Epithelial cell of proximal tubule (primary cell): ENCODE results near the gene DMPK. TPM values are rescaled to one million over a fixed set of nuclear protein-coding genes. Genes with fewer than 3 reads are reported as not detected.

ENCODE experiments used
- DNase-seq: peaks from one replicate; pipeline ENCODE4 v3.0.0-alpha.2; 2011; ENCODE audit warnings: low read depth
- H3K4me3 ChIP-seq: 2 replicates; pipeline ENCODE4 v1.5.1; 2011; ENCODE audit warnings: low read depth, mild to moderate bottlenecking, low read length
- total RNA-seq: library from RNA; depleted of rRNA; stranded (reverse); fragments of >200 nt; gene quantifications from 2 replicates; pipeline ENCODE4 v1.2.3, GENCODE V29; 2015
- TF ChIP-seq, protein P1 (sequence below): conservative IDR thresholded peaks from 2 replicates; pipeline ENCODE4 v1.5.1; 2012; ENCODE audit warnings: low read depth, mild to moderate bottlenecking, low read length

DMPK gene
- total RNA-seq, 1 donor from 2014 or later: 21.0 TPM

DNA sequence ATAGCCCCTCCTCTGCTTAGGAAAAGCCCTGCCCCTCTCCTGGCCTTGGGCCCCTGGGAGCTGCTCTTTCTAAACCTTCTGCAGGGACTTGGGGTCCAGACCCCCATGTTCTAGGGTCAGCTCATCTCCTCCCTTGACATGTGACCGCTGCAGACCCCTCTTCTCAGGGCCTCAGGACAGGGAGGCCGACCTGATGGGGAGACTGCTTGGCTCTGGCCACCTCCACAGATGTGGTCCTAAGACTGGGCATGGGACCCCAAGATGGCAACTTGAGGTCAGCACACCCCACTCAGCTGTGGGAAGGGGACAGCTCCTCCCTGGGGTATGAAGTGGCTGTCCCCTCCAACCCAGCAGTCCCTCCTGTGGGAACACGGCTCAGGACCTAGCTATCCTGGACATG, 9.4 kb downstream of the DMPK start:
- H3K4me3 ChIP-seq: no peak overlapping the region
- DNase-seq: no peak
- TF ChIP-seq, protein P1, sequence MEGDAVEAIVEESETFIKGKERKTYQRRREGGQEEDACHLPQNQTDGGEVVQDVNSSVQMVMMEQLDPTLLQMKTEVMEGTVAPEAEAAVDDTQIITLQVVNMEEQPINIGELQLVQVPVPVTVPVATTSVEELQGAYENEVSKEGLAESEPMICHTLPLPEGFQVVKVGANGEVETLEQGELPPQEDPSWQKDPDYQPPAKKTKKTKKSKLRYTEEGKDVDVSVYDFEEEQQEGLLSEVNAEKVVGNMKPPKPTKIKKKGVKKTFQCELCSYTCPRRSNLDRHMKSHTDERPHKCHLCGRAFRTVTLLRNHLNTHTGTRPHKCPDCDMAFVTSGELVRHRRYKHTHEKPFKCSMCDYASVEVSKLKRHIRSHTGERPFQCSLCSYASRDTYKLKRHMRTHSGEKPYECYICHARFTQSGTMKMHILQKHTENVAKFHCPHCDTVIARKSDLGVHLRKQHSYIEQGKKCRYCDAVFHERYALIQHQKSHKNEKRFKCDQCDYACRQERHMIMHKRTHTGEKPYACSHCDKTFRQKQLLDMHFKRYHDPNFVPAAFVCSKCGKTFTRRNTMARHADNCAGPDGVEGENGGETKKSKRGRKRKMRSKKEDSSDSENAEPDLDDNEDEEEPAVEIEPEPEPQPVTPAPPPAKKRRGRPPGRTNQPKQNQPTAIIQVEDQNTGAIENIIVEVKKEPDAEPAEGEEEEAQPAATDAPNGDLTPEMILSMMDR: no peak

DNA sequence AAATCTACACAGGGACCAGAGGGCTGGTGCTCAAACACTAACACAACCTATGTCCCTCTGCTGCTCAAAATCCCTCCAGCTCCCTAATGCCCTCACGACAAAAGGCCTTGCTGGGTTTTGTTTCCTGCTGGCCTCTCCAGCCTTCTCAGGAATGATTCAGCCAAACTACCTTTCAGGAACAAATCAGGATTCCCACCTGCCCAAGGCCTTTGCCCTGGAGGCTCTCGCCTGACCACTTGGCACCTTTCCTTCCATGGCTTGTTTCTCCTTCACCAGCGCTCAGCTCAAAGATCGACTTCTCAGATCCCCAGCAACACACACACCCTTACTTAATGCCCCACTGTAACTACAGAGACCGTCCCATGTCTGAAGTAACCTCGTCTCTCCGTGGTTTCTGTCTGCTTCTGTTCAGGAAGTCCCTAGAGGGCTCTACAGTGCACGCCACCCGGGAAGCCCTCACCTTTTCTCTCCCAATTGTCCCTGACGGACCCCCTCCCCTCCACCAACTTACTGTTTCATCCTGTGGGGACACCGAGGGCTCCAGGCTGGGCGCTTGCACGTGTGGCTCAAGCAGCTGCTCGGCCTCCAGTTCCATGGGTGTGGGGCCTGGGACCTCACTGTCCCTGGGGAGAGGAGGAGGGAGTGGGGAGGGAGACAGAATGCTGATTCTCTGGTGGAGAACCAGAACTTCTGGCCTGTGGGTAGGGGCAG, 10.0 kb downstream of the DMPK start:
- no peak overlapping the region for H3K4me3 ChIP-seq
- TF ChIP-seq, protein P1: no peak
- no peak for DNase-seq

DNA sequence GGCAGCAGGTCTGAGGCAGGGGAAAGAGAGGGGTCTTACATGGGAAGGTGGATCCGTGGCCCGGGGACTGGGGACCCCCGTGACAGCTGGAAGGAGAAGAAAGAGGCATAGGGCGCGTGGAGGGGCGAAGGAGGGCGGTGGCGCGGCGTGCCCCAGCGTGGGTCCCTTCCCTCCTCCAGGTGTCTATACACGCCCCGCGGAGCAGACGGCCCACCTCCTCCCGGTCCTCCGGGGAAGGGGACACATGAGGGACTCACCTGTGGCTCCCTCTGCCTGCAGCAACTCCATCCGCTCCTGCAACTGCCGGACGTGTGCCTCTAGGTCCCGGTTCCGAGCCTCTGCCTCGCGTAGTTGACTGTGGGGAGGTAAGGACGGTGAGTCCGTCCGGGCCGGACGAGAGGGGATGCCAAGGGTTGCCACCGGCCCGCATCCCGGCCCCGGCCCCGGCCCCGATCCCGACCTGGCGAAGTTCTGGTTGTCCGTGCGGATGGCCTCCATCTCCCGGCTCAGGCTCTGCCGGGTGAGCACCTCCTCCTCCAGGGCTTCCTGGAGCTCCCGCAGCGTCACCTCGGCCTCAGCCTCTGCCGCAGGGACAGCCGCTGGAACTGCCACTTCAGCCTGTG, 10.9 kb downstream of the DMPK start:
- H3K4me3 ChIP-seq: peak overlapping the region; percentile 54
- no peak for DNase-seq
- TF ChIP-seq, protein P1: no peak

DNA sequence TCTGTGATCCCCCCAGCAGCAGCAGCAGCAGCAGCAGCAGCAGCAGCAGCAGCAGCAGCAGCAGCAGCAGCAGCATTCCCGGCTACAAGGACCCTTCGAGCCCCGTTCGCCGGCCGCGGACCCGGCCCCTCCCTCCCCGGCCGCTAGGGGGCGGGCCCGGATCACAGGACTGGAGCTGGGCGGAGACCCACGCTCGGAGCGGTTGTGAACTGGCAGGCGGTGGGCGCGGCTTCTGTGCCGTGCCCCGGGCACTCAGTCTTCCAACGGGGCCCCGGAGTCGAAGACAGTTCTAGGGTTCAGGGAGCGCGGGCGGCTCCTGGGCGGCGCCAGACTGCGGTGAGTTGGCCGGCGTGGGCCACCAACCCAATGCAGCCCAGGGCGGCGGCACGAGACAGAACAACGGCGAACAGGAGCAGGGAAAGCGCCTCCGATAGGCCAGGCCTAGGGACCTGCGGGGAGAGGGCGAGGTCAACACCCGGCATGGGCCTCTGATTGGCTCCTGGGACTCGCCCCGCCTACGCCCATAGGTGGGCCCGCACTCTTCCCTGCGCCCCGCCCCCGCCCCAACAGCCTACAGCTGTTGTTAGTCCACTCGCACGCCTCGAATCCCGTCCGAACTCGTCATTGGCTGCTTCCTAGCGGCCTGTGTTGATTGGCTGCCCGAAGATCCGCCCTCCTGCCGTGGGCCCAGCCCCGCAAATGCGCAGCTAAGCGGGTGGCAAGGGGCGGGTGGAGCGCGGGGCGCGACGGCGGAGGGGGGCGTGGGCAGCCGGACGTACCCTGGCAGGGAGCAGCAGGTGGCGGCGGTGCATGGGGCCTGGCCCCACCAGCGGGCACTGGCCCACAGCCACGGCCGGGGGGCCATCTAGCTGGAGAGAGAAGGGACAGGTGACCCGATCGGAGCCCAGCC, 11.8 kb downstream of the DMPK start:
- peak; percentile 78 for DNase-seq
- TF ChIP-seq, protein P1: peak; percentile 83
- H3K4me3 ChIP-seq: peak overlapping the region; percentile 61

DNA sequence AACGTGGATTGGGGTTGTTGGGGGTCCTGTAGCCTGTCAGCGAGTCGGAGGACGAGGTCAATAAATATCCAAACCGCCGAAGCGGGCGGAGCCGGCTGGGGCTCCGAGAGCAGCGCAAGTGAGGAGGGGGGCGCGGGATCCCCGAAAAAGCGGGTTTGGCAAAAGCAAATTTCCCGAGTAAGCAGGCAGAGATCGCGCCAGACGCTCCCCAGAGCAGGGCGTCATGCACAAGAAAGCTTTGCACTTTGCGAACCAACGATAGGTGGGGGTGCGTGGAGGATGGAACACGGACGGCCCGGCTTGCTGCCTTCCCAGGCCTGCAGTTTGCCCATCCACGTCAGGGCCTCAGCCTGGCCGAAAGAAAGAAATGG, 12.5 kb downstream of the DMPK start:
- H3K4me3 ChIP-seq: peak overlapping the region; percentile 61
- DNase-seq: no peak
- TF ChIP-seq, protein P1: no peak

DNA sequence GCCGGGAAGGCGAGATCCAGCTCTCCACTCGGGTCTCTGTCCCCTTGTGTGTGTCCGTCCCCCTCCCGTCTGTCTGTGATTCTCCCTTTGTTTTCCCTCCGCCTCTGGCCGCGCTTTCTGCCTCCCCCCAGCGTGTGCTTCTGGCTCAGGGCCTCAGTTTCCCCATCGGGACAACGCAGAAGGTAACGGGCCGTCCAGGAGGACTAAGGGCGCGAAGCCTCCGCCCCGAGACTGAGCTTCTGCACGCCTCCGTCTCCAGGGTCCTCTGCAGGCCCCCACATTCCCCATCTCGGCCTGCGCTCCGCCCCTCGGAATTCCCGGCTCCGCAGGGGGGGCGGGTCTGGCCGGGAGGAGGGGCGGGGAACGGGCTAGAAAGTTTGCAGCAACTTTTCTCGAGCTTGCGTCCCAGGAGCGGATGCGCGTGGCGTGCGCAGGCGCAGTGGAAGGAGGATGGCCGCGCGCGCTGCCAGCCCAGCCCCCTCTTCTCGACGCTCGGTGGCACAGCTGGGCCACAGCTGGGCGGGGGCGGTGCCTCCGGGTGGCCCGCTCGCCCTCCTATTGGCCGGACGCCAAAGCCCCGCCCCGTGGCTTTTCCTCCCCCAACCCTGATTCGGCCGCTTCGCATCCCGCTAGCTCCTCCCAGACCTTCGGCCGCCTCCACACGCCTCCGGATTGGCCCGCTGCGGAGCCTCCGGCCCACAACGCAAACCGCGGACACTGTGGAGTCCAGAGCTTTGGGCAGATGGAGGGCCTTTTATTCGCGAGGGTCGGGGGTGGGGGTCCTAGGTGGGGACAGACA, 13.1 kb downstream of the DMPK start, which contains the start of gene SIX5:
SIX5 (minus strand) TSS at position 269 of the 799 bp plus-strand sequence. CDS start 408 bp downstream, outside the sequence.
- peak; percentile 56 for DNase-seq
- TF ChIP-seq, protein P1: no peak
- peak within 1 kb of the TSS; percentile 89 for H3K4me3 ChIP-seq
